GM12872 (cell line): ENCODE results near the gene VSTM2L.

Experiments used
- CTCF ChIP-seq: IDR thresholded peaks from 3 replicates; pipeline ENCODE4 v1.5.1; 2011; ENCODE audit warnings: low read depth, mild to moderate bottlenecking, low read length, moderate library complexity; ENCODE audit not compliant: insufficient read depth

VSTM2L gene

DNA sequence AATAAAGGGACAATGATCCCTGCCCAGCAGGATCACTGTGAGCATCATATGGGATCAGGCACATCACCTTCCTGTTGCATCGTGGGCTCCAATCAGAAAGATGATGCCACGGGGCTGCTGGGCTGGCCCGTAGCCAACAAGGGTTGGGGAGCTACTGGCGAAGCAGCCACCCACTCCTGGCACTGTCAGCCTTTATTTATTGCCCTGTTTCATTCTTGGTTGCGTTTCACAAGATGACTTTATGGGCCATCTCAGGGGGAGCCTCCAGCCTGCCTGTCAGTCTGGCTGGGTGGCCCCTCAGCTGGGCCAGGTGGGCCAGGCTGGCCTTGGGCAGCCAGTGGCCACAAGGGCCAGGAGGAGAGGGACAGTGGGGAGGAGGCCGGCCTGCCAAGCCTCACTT, 17.3 kb downstream of the VSTM2L start:
- no peak for TF ChIP-seq CTCF

DNA sequence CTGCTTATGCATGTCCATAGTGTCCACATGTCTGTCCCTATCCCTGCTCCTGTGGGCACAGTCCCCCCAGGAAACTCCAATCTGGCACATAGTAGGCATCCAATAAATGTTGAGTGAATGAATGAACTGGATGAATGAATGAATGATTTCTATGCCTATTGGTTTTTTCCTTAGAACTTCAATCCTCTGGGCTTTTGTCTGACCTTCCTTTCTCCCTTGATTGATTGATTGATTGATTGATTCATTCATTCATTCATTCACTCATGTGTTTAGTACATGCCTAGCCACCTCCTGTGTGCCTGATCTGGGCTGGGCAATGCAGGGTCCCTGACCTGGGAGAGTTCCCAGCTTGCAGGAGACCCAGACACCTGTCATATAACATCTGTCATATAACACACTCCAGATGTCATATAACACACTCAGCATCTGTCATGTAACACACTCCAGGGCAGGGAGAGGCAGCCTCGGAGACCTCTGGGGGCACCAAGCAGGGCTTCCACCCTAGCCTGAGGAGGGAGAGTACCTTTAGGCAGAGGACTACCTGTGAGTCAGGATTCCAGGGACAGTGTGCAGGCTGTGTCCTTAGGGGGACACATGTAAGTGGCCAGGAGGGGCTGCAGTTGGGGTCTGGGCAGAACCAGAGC, 17.9 kb downstream of the VSTM2L start:
- TF ChIP-seq CTCF: 0 out of 3 replicates have a peak, but pooled peaks have one; percentile 3

- TF ChIP-seq CTCF: no peak
Measured at GRCh38 chr20:37921341-37921929, 18.5 kb downstream of the VSTM2L start.

- TF ChIP-seq CTCF: no peak
Measured at GRCh38 chr20:37922016-37922415, 19.1 kb downstream of the VSTM2L start.

- TF ChIP-seq CTCF: no peak
Measured at GRCh38 chr20:37925265-37926165, 22.6 kb downstream of the VSTM2L start.

GRCh38 chr20:37926612-37927011, 23.7 kb downstream of the VSTM2L start:
- TF ChIP-seq CTCF: no peak

- TF ChIP-seq CTCF: no peak
Measured at GRCh38 chr20:37927410-37928095, 24.6 kb downstream of the VSTM2L start.
